Activated CD8-positive, alpha-beta memory T cell treated with anti-CD3 and anti-CD28 coated beads, Interleukin-2, amount 50 U/mL, for 24 hours (primary cell): Measurements from ENCODE around the gene RIMS1.

Experiments
- DNase-seq: peaks from one replicate; pipeline ENCODE4 v3.0.0-alpha.2; 2020; ENCODE audit errors: extremely low read depth

The RIMS1 gene

DNA sequence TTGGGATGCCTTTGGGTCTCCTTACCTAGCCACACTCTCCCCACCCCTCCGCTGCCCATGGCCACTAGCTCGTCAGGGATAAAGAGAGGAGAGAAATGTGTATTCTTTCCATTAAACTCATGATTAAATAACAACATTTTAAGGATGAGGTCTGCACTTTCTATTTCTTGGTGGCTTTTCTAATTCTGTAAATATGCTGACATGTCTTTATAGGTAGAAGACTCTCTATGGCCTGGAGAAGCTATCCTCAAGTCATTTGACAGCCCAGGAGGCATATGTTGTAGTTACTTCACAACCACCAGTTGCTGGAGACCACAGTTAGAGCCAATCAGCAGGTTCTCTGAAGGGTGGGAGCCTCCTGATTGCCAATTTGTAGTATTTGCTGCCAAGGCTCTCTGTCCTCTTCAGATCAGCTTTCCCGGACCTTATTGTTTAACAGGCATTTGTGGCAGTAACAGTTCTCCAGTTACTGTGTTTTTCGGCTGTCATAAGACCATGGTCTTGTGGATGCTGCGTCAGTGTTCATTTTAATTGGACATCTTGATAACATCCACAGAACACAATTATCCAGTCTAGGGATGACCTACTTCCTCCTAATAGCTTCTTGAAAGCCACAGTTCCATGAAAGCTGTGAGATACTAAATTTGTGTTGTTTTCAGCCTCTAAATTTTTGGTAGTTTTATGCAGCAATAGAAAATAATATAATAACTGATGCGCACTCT, 530.6 kb downstream of the RIMS1 start:
- no peak for DNase-seq

DNA sequence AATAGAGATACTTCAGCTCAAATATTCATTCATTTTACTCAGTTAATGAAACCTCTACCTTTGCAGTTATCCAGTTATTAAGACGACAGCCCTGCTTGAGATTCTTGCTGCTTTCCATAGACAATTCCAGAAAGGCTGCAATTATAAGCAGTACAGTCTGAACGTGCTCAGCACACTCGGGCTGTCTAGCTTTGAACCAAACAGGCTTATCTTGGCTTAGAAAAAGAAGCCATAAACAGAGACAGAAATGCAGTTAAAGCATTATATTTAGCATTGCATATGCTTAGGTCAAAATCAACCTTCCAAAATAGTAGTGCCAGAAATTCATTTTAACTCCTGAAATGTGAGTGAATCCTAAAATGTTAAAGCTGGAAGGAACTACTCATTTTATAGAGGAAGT, 531.4 kb downstream of the RIMS1 start:
- no peak for DNase-seq

DNA sequence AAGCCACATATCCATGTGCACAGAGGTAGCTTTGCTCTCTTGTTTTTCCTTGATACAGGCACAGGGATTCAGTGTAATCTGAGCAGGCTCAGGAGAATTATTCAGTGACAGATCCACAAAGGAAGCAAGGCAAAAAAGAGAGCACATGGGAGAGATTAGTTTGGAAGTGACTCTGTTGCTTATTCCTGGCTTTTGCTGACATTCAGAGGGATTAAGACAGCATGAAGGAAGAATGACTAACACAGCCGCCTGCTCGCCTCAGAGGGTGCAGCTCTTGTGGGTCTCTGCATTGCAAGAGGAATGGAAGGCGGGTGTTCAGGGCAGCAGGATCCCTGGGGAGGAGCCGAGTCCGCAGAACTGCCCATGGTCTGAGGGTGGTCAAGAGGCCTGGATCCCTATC, 532.1 kb downstream of the RIMS1 start:
- DNase-seq: no peak

DNA sequence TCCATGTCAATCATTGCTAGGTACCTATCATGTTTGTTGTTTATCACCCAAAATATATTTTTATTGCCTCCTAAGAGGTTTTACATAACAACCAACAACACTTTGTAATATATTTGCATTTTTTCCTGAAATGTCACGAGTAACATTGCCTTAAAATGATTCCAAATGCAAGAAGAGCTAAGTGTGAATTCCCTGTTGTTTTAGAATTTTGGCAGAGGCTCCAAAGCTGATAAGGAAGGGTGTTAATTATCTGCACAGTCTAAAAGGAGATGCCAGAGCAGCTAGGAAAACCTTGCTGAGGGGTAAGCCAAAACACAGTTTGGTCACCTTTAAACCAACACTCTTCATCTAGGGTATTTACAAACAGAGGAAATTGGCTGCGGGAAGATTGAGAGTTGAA, 533.6 kb downstream of the RIMS1 start:
- no peak for DNase-seq

DNA sequence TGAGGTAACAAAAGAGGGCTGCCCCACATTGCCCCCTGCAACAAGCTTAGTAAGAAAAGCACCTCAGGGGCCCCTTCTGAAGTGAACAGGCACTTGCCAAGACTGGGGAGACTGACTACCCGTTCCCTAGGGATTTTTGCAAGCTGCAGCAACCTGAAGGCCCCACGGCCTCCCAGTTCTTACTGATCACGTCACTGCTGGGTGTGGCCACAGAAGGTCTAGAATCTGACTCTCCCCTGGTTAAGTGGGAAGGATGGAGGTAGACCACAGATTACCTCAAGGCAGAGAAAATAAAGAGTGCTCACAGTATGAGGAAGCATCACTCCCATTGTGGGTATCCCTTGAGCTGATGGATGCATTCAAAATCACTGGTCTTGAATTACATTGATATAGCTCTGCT, 534.1 kb downstream of the RIMS1 start:
- no peak for DNase-seq

DNA sequence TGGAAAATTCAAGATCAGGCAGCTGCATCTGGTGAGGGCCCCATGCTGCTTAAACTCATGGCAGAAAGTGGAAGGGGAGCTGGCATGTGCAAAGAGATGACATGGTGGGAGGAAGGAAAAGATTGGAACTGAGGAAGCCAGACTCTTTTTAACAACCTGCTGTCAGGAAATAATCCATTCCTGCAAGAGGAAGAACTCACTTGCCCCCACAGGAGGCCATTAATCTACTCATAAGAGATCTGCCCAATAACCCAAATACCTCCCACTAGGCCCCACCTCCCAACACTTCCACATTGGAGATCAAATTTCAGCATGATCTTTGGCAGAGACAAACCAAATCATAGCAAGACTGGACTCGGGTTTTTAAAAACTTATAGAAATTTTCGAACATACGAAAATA, 535.0 kb downstream of the RIMS1 start:
- DNase-seq: no peak

DNA sequence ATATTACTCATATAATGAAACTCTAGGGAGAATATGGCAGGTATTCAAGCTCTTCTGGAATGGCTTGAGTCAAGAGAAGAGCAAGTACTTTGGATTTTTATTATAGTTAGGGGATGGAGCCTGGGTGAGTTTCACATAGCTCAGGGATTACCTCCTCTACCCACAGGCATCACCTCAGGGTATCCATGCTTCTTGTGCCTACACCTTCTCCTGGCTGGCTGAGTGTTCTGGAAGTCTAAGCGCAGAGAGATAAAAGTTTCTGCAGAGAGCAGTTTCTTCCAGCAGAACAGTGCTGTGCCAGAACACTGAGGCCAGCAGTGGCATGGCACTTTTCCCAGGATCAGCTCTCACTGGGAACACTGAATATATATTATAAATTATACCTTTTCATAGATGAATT, 535.8 kb downstream of the RIMS1 start:
- DNase-seq: no peak

DNA sequence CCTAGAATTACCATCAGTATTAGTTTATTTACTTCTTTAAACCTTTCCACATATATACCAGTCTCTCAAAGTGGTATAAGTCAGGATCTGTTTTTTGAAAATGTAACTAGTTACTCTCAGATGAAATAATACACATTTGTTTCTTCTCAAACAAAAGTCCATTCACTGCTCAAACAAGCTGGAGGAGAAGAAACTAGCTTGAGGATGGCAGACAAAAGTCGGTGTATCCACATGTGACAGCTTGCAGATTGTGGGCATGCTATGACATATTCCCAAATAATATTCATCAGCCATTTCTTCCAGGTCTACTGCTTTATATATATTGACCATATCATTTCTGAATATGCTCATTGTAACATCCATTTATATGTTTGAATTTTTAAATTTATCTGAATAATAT, 538.1 kb downstream of the RIMS1 start:
- DNase-seq: no peak

DNA sequence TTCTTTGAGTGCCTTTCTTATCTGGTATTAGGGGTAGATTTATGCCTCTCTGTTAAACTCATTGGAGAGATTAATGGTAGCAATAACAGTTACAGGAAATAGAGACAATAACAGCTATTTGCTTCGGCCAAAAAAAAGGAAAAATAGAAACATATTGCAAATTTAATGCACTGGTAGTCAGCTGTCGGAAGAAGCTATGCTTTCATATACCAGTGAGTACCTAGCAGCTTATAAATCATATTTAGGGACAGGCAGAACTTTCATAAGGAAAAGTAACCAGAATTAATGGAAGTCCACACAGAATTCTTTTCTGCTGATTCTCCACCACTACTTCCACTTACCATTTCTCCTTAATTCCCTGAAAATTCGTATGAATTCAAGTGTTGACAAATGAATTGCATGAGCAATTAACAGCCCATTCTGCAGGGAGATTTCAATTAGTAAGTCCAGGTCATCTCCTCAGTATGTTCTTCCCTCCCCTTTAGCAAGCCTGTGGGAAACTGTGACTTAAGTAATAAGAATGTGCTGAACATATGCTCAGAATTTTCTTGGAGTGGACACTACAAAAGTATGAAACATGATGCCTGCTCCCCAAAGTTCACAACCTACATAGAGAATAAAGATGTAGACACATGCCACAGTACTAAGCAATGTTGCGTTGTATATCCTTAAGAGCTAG, 538.8 kb downstream of the RIMS1 start:
- no peak for DNase-seq

DNA sequence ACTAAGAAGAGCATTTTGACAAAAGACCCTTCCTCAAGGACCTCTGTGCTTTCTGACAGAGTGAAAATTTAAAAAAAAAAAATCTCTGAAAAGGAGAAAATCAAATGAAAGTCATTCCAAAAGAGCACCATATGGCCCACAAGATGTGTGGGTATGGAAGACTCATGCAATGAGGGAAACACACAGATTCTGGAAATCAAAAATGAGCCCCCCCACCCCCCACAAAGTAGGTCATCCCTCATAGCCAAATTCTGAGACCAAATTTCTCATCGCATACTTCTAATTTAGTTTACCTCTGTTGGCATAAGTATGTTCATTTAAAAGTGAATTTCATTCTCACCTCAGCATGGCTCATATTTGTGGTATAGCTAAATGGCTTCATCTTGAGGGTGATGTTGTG, 554.3 kb downstream of the RIMS1 start:
- DNase-seq: no peak

DNA sequence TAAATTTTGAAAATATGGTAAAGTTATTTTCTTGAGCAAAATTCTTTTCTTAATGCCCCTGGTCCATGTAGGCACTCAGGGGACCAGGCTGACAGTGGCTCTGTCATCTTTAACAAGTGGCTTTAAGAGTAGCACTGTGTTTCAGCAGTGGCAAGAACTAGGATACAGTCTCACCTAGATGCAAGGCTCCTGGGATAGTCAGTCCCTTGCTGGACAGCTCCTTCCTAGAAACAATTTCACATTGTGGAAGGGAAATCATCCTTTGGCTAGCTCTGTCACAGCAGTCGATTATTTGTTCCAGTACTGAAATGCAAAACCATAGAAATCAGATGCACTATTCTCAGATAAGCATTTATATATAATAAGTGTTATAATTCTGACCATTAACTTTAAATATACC, 560.1 kb downstream of the RIMS1 start:
- no peak for DNase-seq
